HepG2 (cell line): ENCODE results near the gene PEBP1. TPM values are rescaled to one million over a fixed set of nuclear protein-coding genes. Genes with fewer than 3 reads are reported as not detected.
A peak's percentile ranks its signal among the peaks of the same experiment; 100 is the strongest.

Source experiments
- CEBPB ChIP-seq: IDR thresholded peaks from 2 replicates; pipeline ENCODE4 v1.6.1; 2011; ENCODE audit warnings: low read depth, low read length, improper control_type of control experiment, borderline replicate concordance
- CENPT ChIP-seq: sonication (generic); formaldehyde crosslinking; IDR thresholded peaks from 2 replicates; pipeline ENCODE4 v1.8.0; 2022; ENCODE audit warnings: low read depth, mild to moderate bottlenecking, moderate library complexity, missing genetic modification reagents
- GRHL1 ChIP-seq: sonication (generic); formaldehyde crosslinking; conservative IDR thresholded peaks from 2 replicates; pipeline ENCODE4 v1.8.0; 2022; ENCODE audit warnings: missing genetic modification reagents
- HMG20B ChIP-seq: conservative IDR thresholded peaks from 2 replicates; pipeline ENCODE4 v1.6.1; 2016; ENCODE audit warnings: missing genetic modification reagents, missing compliant biosample characterization
- HOXA7 ChIP-seq: sonication (generic); formaldehyde crosslinking; IDR thresholded peaks from 2 replicates; pipeline ENCODE4 v1.8.1; 2022; ENCODE audit warnings: mild to moderate bottlenecking, missing genetic modification reagents, moderate library complexity
- MAZ ChIP-seq, 2 experiments: sonication (generic) in 1 of 2; formaldehyde crosslinking in 1 of 2; IDR thresholded peaks; 2 replicates each; pipeline versions ENCODE4 v1.5.0 to v1.6.1; 2012 to 2020; ENCODE audit warnings: low read depth in 2 of 2, mild to moderate bottlenecking in 2 of 2, borderline replicate concordance in 1 of 2, improper control_type of control experiment in 1 of 2, low read length in 1 of 2, missing genetic modification reagents in 1 of 2, moderate library complexity in 1 of 2
- NCOR1 ChIP-seq: fragments of 200-600 bp; sonication (generic); IDR thresholded peaks from 2 replicates; pipeline ENCODE4 v1.7.0; 2017; ENCODE audit warnings: antibody characterized with exemption, low read length, borderline replicate concordance
- RFX1 ChIP-seq: fragments of 450-650 bp; IDR thresholded peaks from 2 replicates; pipeline ENCODE4 v1.6.1; 2017
- SKIL ChIP-seq: sonication (generic); formaldehyde crosslinking; IDR thresholded peaks from 2 replicates; pipeline ENCODE4 v1.8.0; 2022; ENCODE audit warnings: missing genetic modification reagents, mild to moderate bottlenecking, moderate library complexity, borderline replicate concordance
- ZBTB40 ChIP-seq, 2 experiments: fragments of 450-650 bp in 1 of 2; sonication (generic) in 1 of 2; formaldehyde crosslinking in 1 of 2; IDR thresholded peaks; 2 replicates each; pipeline versions ENCODE4 v1.6.1 to v1.8.0; 2016 to 2022; ENCODE audit warnings: antibody characterized with exemption in 1 of 2, mild to moderate bottlenecking in 1 of 2, missing genetic modification reagents in 1 of 2
- ZNF496 ChIP-seq: sonication (generic); formaldehyde crosslinking; IDR thresholded peaks from 2 replicates; pipeline ENCODE4 v1.8.1; 2023; ENCODE audit warnings: mild to moderate bottlenecking, moderate library complexity, missing genetic modification reagents; ENCODE audit not compliant: insufficient replicate concordance
- polyA plus RNA-seq, 8 experiments: library from polyadenylated mRNA; depleted of rRNA in 3 of 8; stranded (reverse) in 7 of 8; unstranded in 1 of 8; fragments of >200 nt; fragmentation: Illumina TruSeq in 4 of 8; extraction: Trizol in 4 of 8; gene quantifications; 2 replicates each; pipeline versions ENCODE4 v1.2.1 to v1.2.3, GENCODE V29; 2011 to 2016; ENCODE audit warnings: low read depth in 4 of 8, missing spikeins in 1 of 8, mixed read lengths in 1 of 8; ENCODE audit not compliant: insufficient read depth in 1 of 8
- total RNA-seq, 5 experiments: library from RNA; depleted of rRNA; stranded (reverse); fragments of >200 nt; fragmentation: Illumina TruSeq; extraction: Trizol; gene quantifications; 2 replicates each; pipeline ENCODE4 v1.2.3, GENCODE V29; 2016; ENCODE audit warnings: low read depth in 1 of 5
- TF ChIP-seq, protein P1 (sequence below): IDR thresholded peaks from 2 replicates; pipeline ENCODE4 v1.6.1; 2016; ENCODE audit warnings: mild to moderate bottlenecking

Gene PEBP1
- total and polyA plus RNA-seq, 2 of the 13 experiments (the other 11 are each of a cell fraction or from before 2014, with no cell fraction given), result 538 to 1,505 TPM

DNA sequence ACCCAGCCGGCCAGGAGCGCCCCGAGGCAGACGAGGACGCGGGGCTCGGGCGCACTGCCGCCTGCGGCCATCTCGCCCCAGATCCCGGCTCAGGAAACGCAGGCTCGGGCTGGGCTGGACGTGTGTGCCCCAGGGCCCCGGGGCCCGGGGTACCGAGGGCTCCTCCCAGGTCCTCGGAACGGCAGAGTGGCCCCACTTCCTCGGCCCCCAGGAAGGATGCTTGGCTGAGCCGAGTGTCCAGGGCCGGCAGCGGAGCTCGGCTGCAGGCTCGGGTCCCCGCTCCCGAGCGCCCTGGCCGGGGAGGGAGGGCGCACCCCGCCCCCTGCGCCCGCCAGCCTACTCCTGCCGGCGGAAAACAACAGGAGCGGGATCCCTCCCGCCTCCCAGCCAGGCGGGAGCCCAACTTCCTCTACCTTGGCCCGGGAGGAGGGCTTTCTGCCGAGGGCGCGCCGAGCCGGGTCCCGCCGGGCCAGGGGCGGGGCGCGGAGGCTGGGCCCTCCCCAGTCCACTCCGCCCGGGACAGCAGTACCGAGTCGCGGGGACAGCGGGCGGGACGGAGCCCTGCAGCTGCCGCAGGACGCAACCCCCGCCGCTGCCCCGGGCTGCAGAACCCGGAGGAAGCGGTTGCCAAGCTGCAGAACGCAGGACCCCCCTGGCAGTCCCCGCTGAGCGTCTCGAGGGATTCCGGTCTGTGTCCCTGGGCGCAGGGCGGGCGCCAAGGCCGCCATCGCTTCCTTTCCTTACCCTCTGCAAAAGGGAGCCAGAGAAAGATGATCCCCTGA is 32.1 kb upstream of the PEBP1 start, which contains the start of gene VSIG10 (continued):
- TF ChIP-seq ZBTB40 (IDR thresholded peaks at IDR 0.05), result no peak
- TF ChIP-seq ZBTB40 (CRISPR knock-in tag; IDR thresholded peaks at IDR 0.05), result no peak
- TF ChIP-seq CENPT, result no peak
- TF ChIP-seq HOXA7 (CRISPR knock-in tag), result no peak
- no peak for TF ChIP-seq GRHL1 (CRISPR knock-in tag)
- TF ChIP-seq RFX1, result no peak
- TF ChIP-seq NCOR1, result no peak
- TF ChIP-seq HMG20B, result no peak
- TF ChIP-seq ZNF496, result no peak
- TF ChIP-seq CEBPB, result no peak
- peak; percentile 82; the same call in 1 of the 2 replicates for TF ChIP-seq SKIL
- TF ChIP-seq MAZ (IDR thresholded peaks at IDR 0.05; ENCODE audit: borderline replicate concordance, low read depth, low read length), result no peak
- peak; percentile 84 for TF ChIP-seq MAZ (CRISPR knock-in tag; IDR thresholded peaks at IDR 0.05; ENCODE audit: low read depth)
- TF ChIP-seq, protein P1, sequence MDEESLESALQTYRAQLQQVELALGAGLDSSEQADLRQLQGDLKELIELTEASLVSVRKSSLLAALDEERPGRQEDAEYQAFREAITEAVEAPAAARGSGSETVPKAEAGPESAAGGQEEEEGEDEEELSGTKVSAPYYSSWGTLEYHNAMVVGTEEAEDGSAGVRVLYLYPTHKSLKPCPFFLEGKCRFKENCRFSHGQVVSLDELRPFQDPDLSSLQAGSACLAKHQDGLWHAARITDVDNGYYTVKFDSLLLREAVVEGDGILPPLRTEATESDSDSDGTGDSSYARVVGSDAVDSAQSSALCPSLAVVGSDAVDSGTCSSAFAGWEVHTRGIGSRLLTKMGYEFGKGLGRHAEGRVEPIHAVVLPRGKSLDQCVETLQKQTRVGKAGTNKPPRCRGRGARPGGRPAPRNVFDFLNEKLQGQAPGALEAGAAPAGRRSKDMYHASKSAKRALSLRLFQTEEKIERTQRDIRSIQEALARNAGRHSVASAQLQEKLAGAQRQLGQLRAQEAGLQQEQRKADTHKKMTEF (CRISPR knock-in tag), result peak; percentile 90
